Panc1 (cell line): ENCODE results near the gene SETD3. TPM values are rescaled to one million over a fixed set of nuclear protein-coding genes. Genes with fewer than 3 reads are reported as not detected.

Experiments
- ATAC-seq: fragments of 200-7000 bp; cut with Tn5 transposase; 2 replicates; pipeline ENCODE4 v1.9.1; 2020; ENCODE audit warnings: mild to moderate bottlenecking, moderate library complexity
- BruUV-seq: library from RNA; stranded (reverse); fragments of 400-500 nt; replicated peaks from 2 replicates; lab custom pipeline; 2021; lab: Mats Ljungman, UMichigan
- CTCF ChIA-PET: fragments of 300-600 bp; sonication (Branson Sonifier 250); formaldehyde crosslinking; loops from one replicate; lab custom pipeline; 2022; ENCODE audit warnings: antibody characterized with exemption; lab: Charles Lee
- POLR2A ChIA-PET: fragments of 300-600 bp; sonication (Branson Sonifier 250); formaldehyde crosslinking; loops from one replicate; lab custom pipeline; 2022; ENCODE audit warnings: antibody characterized with exemption; lab: Charles Lee
- DNase-seq: peaks from one replicate; pipeline ENCODE4 v3.0.0-alpha.2; 2010; ENCODE audit warnings: low read depth, low spot score
- H3K27ac ChIP-seq: 2 replicates; pipeline ENCODE4 v1.5.1; 2011; ENCODE audit warnings: mild to moderate bottlenecking, low read length, inconsistent platforms
- H3K27me3 ChIP-seq: fragments of 200-500 bp; sonication (Bioruptor generic); 2 replicates; pipeline ENCODE4 v1.6.0; 2014; ENCODE audit warnings: low read length, inconsistent platforms; ENCODE audit not compliant: control insufficient read depth, insufficient read depth
- H3K36me3 ChIP-seq: fragments of 200-500 bp; sonication (Bioruptor generic); 2 replicates; pipeline ENCODE4 v1.5.1; 2014; ENCODE audit warnings: inconsistent platforms, mild to moderate bottlenecking, low read length, moderate library complexity; ENCODE audit not compliant: control insufficient read depth, insufficient read depth
- H3K4me1 ChIP-seq: 2 replicates; pipeline ENCODE4 v1.5.1; 2011; ENCODE audit warnings: inconsistent platforms, mild to moderate bottlenecking, low read length, moderate library complexity; ENCODE audit not compliant: control insufficient read depth, insufficient read depth
- H3K4me3 ChIP-seq, 2 experiments: 2 replicates each; pipeline ENCODE4 v1.5.1; 2011 to 2012; ENCODE audit warnings: low read depth in 2 of 2, low read length in 2 of 2, mild to moderate bottlenecking in 2 of 2, inconsistent platforms in 1 of 2, moderate library complexity in 1 of 2
- H3K9me3 ChIP-seq: fragments of 200-500 bp; sonication (Bioruptor generic); 2 replicates; pipeline ENCODE4 v1.5.1; 2014; ENCODE audit warnings: low read depth, mild to moderate bottlenecking, inconsistent platforms, low read length, moderate library complexity; ENCODE audit not compliant: control insufficient read depth, insufficient read depth
- CTCF ChIP-seq: fragments of 450-650 bp; IDR thresholded peaks from 2 replicates; pipeline ENCODE4 v1.5.1; 2017; ENCODE audit warnings: mild to moderate bottlenecking
- POLR2AphosphoS5 ChIP-seq: IDR thresholded peaks from 2 replicates; pipeline ENCODE4 v1.6.1; 2012; ENCODE audit warnings: mild to moderate bottlenecking, low read depth, low read length, moderate library complexity
- REST ChIP-seq, 2 experiments: IDR thresholded peaks; 2 replicates each; pipeline ENCODE4 v1.6.1; 2011 to 2012; ENCODE audit warnings: low read depth in 2 of 2, control low read depth in 1 of 2, low read length in 1 of 2, mild to moderate bottlenecking in 1 of 2, moderate library complexity in 1 of 2; ENCODE audit not compliant: insufficient read depth in 1 of 2
- SIN3A ChIP-seq: IDR thresholded peaks from 2 replicates; pipeline ENCODE4 v1.6.1; 2012; ENCODE audit warnings: low read depth, mild to moderate bottlenecking, low read length, moderate library complexity, borderline replicate concordance; ENCODE audit not compliant: insufficient read depth
- TCF7L2 ChIP-seq: IDR thresholded peaks from 2 replicates; pipeline ENCODE4 v1.6.1; 2011; ENCODE audit warnings: mild to moderate bottlenecking, low read depth, low read length, inconsistent platforms
- in situ Hi-C: cut with HindIII; loops from 2 replicates; pipeline ENCODE4 v1.10.0; 2016; ENCODE audit warnings: low sequenced_read_pairs, low pct_unique_long_range_greater_than_20kb
- intact Hi-C: fragments of 100-400 bp; cut with micrococcal nuclease; formaldehyde crosslinking; loops from one replicate; pipeline ENCODE4 v1.10.0; 2022; ENCODE audit not compliant: unreplicated experiment
- total RNA-seq: library from RNA; stranded (reverse); gene quantifications from one replicate; pipeline ENCODE4 v1.2.1, GENCODE V29; 2021; ENCODE audit not compliant: unreplicated experiment

SETD3 gene
- total RNA-seq, 1 experiment from 2014 or later, result 51.1 TPM

GRCh38 chr14:99512571-99513182 is 32.0 kb upstream of the SETD3 start:
- intact Hi-C loops (no loop called here), in situ Hi-C loops (no loop called here)
- Histone ChIP-seq H3K4me3 (no peak overlapping the region), H3K4me1 (peaks cover 6% of the 10 kb centered on the region), H3K36me3 (no peaks in the 10 kb centered on the region), H3K27me3 (no peaks in the 10 kb centered on the region), H3K27ac (no peak overlapping the region), H3K9me3 (no peaks in the 10 kb centered on the region)
- TF ChIP-seq SIN3A, result no peak
- ChIA-PET CTCF (interaction anchor here (1.1 kb wide), 1 partner anchor 11 kb away, joined by 5 read pairs; no protein-coding TSS in a partner anchor), POLR2A (no interaction called here)
- no peak for ATAC-seq
- no peak for DNase-seq
- BruUV-seq, result no TSS peak

- ATAC-seq (no peak), DNase-seq (no peak)
- intact Hi-C loops, result no loop called here
- Histone ChIP-seq H3K27me3 (no peaks in the 10 kb centered on the region), H3K27ac (no peak overlapping the region), H3K9me3 (no peaks in the 10 kb centered on the region), H3K4me1 (peaks cover 5% of the 10 kb centered on the region), H3K4me3 (no peak overlapping the region), H3K36me3 (no peaks in the 10 kb centered on the region; the same call in 1 of the 2 replicates)
- no TSS peak for BruUV-seq
- in situ Hi-C loops, result no loop called here
- ChIA-PET POLR2A (no interaction called here), CTCF (interaction anchor here (1.1 kb wide), 1 partner anchor 11 kb away, joined by 5 read pairs; no protein-coding TSS in a partner anchor)
- TF ChIP-seq CTCF, result no peak
- no peak for TF ChIP-seq POLR2AphosphoS5
- no peak for TF ChIP-seq REST (IDR thresholded peaks at IDR 0.05; ENCODE audit: insufficient read depth in 1 of 2, low read depth in 2 of 2, low read length in 1 of 2)
- no peak for TF ChIP-seq SIN3A
Measured at GRCh38 chr14:99512110-99512449, 31.4 kb upstream of the SETD3 start.

- intact Hi-C loops, result no loop called here
Measured at GRCh38 chr14:99511421-99512109, 30.9 kb upstream of the SETD3 start.

More at GRCh38 chr14:99511421-99512109, 30.9 kb upstream of the SETD3 start:
- Histone ChIP-seq H3K27me3 (no peaks in the 10 kb centered on the region), H3K4me1 (peaks cover 5% of the 10 kb centered on the region), H3K4me3 (no peak overlapping the region), H3K27ac (no peak overlapping the region), H3K9me3 (no peaks in the 10 kb centered on the region), H3K36me3 (no peaks in the 10 kb centered on the region; the same call in 1 of the 2 replicates)
- in situ Hi-C loops, result no loop called here
- ChIA-PET CTCF (interaction anchor here (1.1 kb wide), 1 partner anchor 12 kb away, joined by 5 read pairs; no protein-coding TSS in a partner anchor), POLR2A (no interaction called here)
- ATAC-seq (no peak), DNase-seq (no peak)
- no TSS peak for BruUV-seq
- TF ChIP-seq CTCF, result no peak
- no peak for TF ChIP-seq SIN3A
- TF ChIP-seq TCF7L2, result no peak
